ENCODE measurements around the gene GLI3.

Gene GLI3

GRCh38 chr7:41925946-41926345, 311.1 kb downstream of the GLI3 start:
- no peak for DNase-seq (ENCODE audit: low read depth)

GRCh38 chr7:41924796-41925195, 312.2 kb downstream of the GLI3 start:
- DNase-seq (ENCODE audit: low read depth) = no peak

DNA sequence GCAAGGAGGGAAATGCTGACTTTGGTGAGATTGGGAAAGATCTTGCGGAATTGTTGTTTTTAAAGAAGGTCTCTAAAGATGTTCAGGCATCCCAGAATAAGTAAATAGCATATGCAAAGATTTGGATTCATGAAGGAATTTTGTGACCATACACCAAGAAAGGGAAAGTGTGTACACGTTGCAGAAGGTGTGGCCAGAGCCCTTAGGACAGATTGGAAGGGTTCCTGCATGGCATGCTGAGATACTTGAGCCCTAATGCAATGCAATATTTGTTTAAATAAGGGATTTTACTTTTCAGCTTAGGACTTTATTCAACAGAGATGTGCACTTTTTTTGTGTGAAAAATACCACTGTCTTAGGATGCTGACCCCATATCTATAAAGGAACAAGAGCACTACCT, 314.6 kb downstream of the GLI3 start:
- DNase-seq (ENCODE audit: low read depth) = no peak

DNA sequence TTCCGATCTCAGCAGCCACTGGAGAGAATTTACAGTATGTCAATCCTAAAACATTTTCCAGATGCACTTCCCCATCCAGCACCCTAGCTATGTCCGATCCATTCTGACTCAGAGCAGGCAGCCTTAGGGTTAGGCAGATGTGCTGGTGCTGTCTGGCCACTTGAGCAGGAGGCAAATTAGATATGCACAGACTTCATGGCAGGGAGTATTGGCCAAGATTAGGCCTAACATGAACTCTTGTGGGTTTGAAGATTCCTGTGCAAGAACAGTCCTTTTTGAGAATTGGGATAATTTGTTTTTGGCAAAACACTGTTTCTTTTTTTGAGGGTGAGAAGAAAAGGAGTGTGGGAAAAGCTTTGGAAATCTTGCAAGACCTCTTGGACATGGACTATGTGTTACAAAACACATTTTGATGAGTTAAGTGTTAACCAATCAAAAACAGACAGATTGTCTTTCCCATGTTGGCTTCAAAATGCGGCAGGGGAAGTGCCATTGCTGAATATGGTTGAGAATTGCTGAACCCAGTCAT, 315.5 kb downstream of the GLI3 start:
- no peak for DNase-seq (ENCODE audit: low read depth)

- DNase-seq (ENCODE audit: low read depth) = no peak
Observed at GRCh38 chr7:41918597-41918996, 318.4 kb downstream of the GLI3 start.

GRCh38 chr7:41916450-41916927, 320.5 kb downstream of the GLI3 start:
- no peak for DNase-seq (ENCODE audit: low read depth)

GRCh38 chr7:41915871-41916270, 321.1 kb downstream of the GLI3 start:
- no peak for DNase-seq (ENCODE audit: low read depth)

DNA sequence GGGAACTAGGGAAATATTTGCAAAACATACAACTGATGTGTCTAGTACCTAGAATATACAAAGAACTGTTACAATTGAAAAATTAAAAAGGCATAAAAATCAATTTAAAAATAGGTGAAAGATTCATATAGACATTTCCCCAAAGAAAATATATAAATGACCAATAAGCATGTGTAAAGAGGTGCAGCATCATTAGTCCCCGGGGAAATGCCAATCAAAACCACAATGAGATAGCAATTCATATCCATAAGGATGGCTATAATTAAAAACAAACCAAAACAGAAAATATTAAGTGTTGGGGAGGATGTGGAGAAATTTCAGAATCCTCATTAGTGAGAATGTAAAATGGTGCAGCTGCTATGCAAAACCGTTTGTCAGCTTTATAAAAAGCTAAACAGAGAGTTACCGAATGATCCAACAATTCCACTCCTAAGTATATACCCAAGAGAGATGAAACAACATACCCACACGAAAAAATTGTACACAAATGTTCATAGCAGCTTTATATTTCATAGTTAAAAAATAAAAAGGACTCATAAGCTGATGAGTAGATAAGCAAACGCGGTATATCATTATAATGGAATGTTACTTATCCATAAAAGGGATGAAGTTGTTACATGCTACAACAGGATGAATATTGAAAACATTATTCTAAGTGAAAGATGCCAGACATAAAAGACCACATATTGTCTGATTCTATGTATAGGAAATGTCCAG, 324.0 kb downstream of the GLI3 start:
- DNase-seq (ENCODE audit: low read depth) = no peak

DNA sequence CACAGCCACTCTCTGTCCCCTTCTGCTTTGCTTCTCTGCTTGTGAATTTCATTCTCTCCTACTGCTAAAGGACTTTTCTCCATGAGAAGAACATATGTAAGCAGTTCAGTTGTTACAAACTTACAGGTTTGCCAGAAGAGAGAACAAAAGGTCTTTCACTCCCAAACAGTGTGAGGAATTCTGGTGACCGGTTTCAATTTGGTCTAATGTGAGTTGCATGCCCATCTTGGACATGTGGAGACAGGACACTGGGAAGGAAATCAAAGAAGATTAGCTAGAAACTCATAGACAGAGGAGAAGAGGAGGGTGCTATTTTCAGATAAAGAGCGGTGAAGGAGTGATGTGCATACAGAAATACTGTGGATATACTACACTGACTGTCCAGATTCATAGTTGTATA, 324.6 kb downstream of the GLI3 start:
- no peak for DNase-seq (ENCODE audit: low read depth)

GRCh38 chr7:41911792-41912191, 325.2 kb downstream of the GLI3 start:
- no peak for DNase-seq (ENCODE audit: low read depth)
